Activated naive CD8-positive, alpha-beta T cell treated with anti-CD3 and anti-CD28 coated beads, Interleukin-2, amount 10 ng/mL, durations not matched to agents 7 days and 5 days (primary cell): ENCODE results near the gene ZCCHC24. TPM values are rescaled to one million over a fixed set of nuclear protein-coding genes. Genes with fewer than 3 reads are reported as not detected.

Experiments used
- total RNA-seq, 2 experiments: library from RNA; stranded (reverse); gene quantifications; one replicate each; pipeline ENCODE4 v1.2.3, GENCODE V29; 2021

The ZCCHC24 gene
- total RNA-seq, 2 experiments from 2014 or later: 2.4 to 3.2 TPM

Other genes with a start within 250 kb of the ZCCHC24 start
- 10 to 100 TPM; 56.9 to 57.0 TPM for gene PPIF, start 98.2 kb downstream of the ZCCHC24 start, total RNA-seq
- gene EIF5AL1, start 66.9 kb upstream of the ZCCHC24 start, total RNA-seq: under 1 TPM; 0.94 TPM
- not detected for gene SFTPA2, start 114.8 kb upstream of the ZCCHC24 start, total RNA-seq
- gene SFTPA1, start 165.3 kb upstream of the ZCCHC24 start, total RNA-seq: not detected